Heart right ventricle (tissue), 16 donors: ENCODE data around the gene COLEC12. TPM values are rescaled to one million over a fixed set of nuclear protein-coding genes. Genes with fewer than 3 reads are reported as not detected.

ENCODE experiments used
- ATAC-seq, 8 donors: fragments of 200-7000 bp; cut with Tn5 transposase; one replicate each; pipeline ENCODE4 v1.9.1; 2020; ENCODE audit warnings: mild to moderate bottlenecking in 8 of 8, moderate library complexity in 8 of 8, moderate number of reproducible peaks in 1 of 8
- DNase-seq, 2 donors: peaks; one replicate each; pipeline ENCODE4 v3.0.0-alpha.2; 2020
- H3K27ac ChIP-seq, 10 donors: fragments of 200-600 bp; sonication (generic) in 2 of 10; one replicate each; pipeline versions ENCODE4 v1.5.0 to v1.8.0; 2020 to 2022; ENCODE audit warnings: mild to moderate bottlenecking in 3 of 10
- H3K27me3 ChIP-seq, 7 donors: fragments of 200-600 bp; one replicate each; pipeline ENCODE4 v1.8.0; 2021 to 2022; ENCODE audit warnings: mild to moderate bottlenecking in 2 of 7
- H3K36me3 ChIP-seq, 9 donors: fragments of 200-600 bp; sonication (generic) in 1 of 9; one replicate each; pipeline versions ENCODE4 v1.5.0 to v1.8.0; 2020 to 2022; ENCODE audit warnings: mild to moderate bottlenecking in 2 of 9
- H3K4me1 ChIP-seq, 9 donors: fragments of 200-600 bp; sonication (generic) in 1 of 9; one replicate each; pipeline versions ENCODE4 v1.5.0 to v1.8.0; 2020 to 2022; ENCODE audit warnings: mild to moderate bottlenecking in 4 of 9
- H3K4me3 ChIP-seq, 10 donors: fragments of 200-600 bp; sonication (generic) in 2 of 10; one replicate each; pipeline versions ENCODE4 v1.5.0 to v1.8.0; 2020 to 2022; ENCODE audit warnings: mild to moderate bottlenecking in 7 of 10, moderate library complexity in 2 of 10
- H3K9me3 ChIP-seq, 11 donors: fragments of 200-600 bp in 10 of 11; sonication (generic) in 2 of 11; one replicate each; pipeline versions ENCODE4 v1.5.0 to v1.8.0; 2013 to 2022; ENCODE audit warnings: mild to moderate bottlenecking in 2 of 11, control low read depth in 1 of 11, moderate library complexity in 1 of 11
- CTCF ChIP-seq, 9 donors: fragments of 200-600 bp; sonication (generic) in 2 of 9; IDR thresholded peaks; one replicate each; pipeline versions ENCODE4 v1.5.0 to v1.8.0; 2021 to 2022; ENCODE audit warnings: antibody characterized with exemption in 9 of 9, mild to moderate bottlenecking in 5 of 9, moderate library complexity in 1 of 9
- WGBS, 2 donors: extraction: QIAGEN DNeasy Blood & Tissue Kit; methylation state at CpG; one replicate each; pipeline ENCODE4 v1.1.7; 2013; ENCODE audit warnings: inconsistent platforms in 1 of 2; 5-methylcytosine and 5-hydroxymethylcytosine counted together
- intact Hi-C, 10 donors: fragments of 100-400 bp; cut with DNase I; formaldehyde crosslinking; loops; one replicate each; pipeline versions ENCODE4 v1.11.1 to v1.14.2; 2022
- polyA plus RNA-seq, 2 donors: library from polyadenylated mRNA; stranded (reverse); fragments of 200-250 nt; gene quantifications; one replicate each; pipeline ENCODE4 v1.2.3, GENCODE V29; 2013
- total RNA-seq, 10 donors: library from RNA; stranded (reverse); fragmentation: NEBNext Ultra II Directional in 3 of 10; extraction: Animal tissue kit (Norgen Biotek cat#: 25700) in 3 of 10; gene quantifications; one replicate each; pipeline versions ENCODE4 v1.2.1 to v1.2.4, GENCODE V29; 2021 to 2023
- donor health status: Arrhythmogenic right ventricular cardiomyopathy.
- donor health status: ischemic (EF 13 %, LVEDD 7.1; RV severe dilation, severe dysfunction).
- donor health status: healthy with polysubstance abuse.
- donor health status: DM: no; HTN: yes; CAD: no.
- donor health status: DM: no; HTN: no; CAD: no.
- donor health status: ischemic (EF 25% LVEDD 6.9; RV normal size, moderate dysfunction).
- donor health status: ischemic (EF 25% LVEDD 5.7; RV mildly dilated, moderate dysfunction).
- donor health status: healthy.
- donor health status: DM: yes; HTN: yes; CAD: no.
- donor health status: Ischemic cardiomyopathy.
- donor health status: ischemic (EF 35%, LVEDD 5.7; RV mildly dilated, moderate dysfunction).
- donor health status: nonischemic (EF 11% LVEDD 7.7; RV severe dilation, severe dysfunction).
- donor health status: DM: yes; HTN: yes; CAD: no.
- donor health status: PGD.
- donor health status: ischemic (EF 29% LVEDD 5.4; RV normal size, mild dysfunction).
- donor health status: nonischemic (EF 23%, LVEDD 6.1; RV moderate dilation, normal function).

Gene COLEC12
- total and polyA plus RNA-seq, 12 donors: 2.8 to 15.4 (median 6.2) TPM

GRCh38 chr18:384897-385296 lies 115.6 kb downstream of the COLEC12 start:
- H3K4me3 ChIP-seq: no peak overlapping the region
- H3K27me3 ChIP-seq: no peaks in the 10 kb centered on the region
- 88 to 96% methylated on average over 2 of the region's 2 CpGs for WGBS, 2 donors
- no peaks in the 10 kb centered on the region for H3K36me3 ChIP-seq
- intact Hi-C loops: no loop called here
- no peaks in the 10 kb centered on the region for H3K9me3 ChIP-seq
- no peak overlapping the region for H3K27ac ChIP-seq
- ATAC-seq (no peak), DNase-seq (no peak)
- peaks cover 0 to 24% (median 0%) of the 10 kb centered on the region in 9 donors for H3K4me1 ChIP-seq
- TF ChIP-seq CTCF (IDR thresholded peaks at IDR 0.05): no peak

- TF ChIP-seq CTCF (IDR thresholded peaks at IDR 0.05): no peak
- 88 to 94% methylated on average over 3 of the region's 3 CpGs for WGBS, 2 donors
- no peak for DNase-seq
- peaks cover 0 to 35% (median 3%) of the 10 kb centered on the region in 9 donors for H3K4me1 ChIP-seq
- no peak overlapping the region for H3K27ac ChIP-seq
- no peaks in the 10 kb centered on the region for H3K27me3 ChIP-seq
- H3K4me3 ChIP-seq: no peak overlapping the region
- H3K9me3 ChIP-seq: no peaks in the 10 kb centered on the region
- H3K36me3 ChIP-seq: no peaks in the 10 kb centered on the region
- intact Hi-C loops: no loop called here
- ATAC-seq: no peak
Measured at GRCh38 chr18:383135-383534, 117.4 kb downstream of the COLEC12 start.

DNA sequence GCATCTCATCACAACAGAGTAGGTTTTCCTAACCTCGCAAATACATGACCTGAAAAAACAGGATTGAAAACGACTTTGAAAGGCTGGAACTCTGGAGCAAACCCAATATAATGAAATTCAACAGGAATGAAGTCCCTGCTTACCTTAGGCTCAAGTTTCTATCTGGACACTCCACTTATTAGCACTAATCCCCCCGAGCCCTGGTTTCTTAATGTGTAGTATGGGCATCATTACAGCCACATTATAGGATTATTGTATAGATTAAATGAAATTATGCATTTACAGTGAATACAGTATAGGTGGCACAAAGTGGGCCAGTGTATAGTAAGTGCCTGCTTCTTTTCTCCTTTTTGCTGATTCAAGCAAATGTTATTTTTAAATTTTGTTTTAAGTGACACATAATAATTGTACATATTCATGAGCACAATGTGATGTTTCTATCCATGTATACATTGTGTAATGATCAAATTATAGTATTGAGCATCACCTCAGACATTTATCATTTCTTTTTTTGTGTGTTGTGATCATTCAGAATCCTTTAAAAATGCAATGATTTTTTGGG lies 118.0 kb downstream of the COLEC12 start:
- WGBS, 2 donors: 74 to 79% methylated on average over 3 of the region's 3 CpGs
- ATAC-seq: no peak

GRCh38 chr18:379681-380330 lies 120.7 kb downstream of the COLEC12 start:
- intact Hi-C loops: loop anchor here in 1 of 10 donors (10.0 kb wide), 1 partner anchor 75 kb away; no protein-coding TSS in a partner anchor
- H3K9me3 ChIP-seq: no peaks in the 10 kb centered on the region
- H3K27me3 ChIP-seq: no peaks in the 10 kb centered on the region
- peaks cover 7 to 62% (median 34%) of the 10 kb centered on the region in 9 donors for H3K4me1 ChIP-seq
- no peak overlapping the region for H3K4me3 ChIP-seq
- ATAC-seq (peak; percentile 41 to 72 (median 52)), DNase-seq (peak; percentile 25 to 35)
- no peaks in the 10 kb centered on the region for H3K36me3 ChIP-seq
- peak overlapping the region in 3 of 10 donors; percentile 25 to 84 (median 52) for H3K27ac ChIP-seq
- TF ChIP-seq CTCF (IDR thresholded peaks at IDR 0.05): no peak
- 77% methylated on average over 10 of the region's 10 CpGs for WGBS, 2 donors

More for the DNA sequence above, 118.0 kb downstream of the COLEC12 start:
- no peaks in the 10 kb centered on the region for H3K27me3 ChIP-seq
- no peaks in the 10 kb centered on the region for H3K9me3 ChIP-seq
- intact Hi-C loops: no loop called here
- no peaks in the 10 kb centered on the region for H3K36me3 ChIP-seq
- peaks cover 0 to 40% (median 8%) of the 10 kb centered on the region in 9 donors for H3K4me1 ChIP-seq
- no peak for DNase-seq
- no peak overlapping the region for H3K4me3 ChIP-seq
- TF ChIP-seq CTCF (IDR thresholded peaks at IDR 0.05): no peak
- H3K27ac ChIP-seq: no peak overlapping the region
